GM23338 (cell line): ENCODE data around the gene HSD3B7. TPM values are rescaled to one million over a fixed set of nuclear protein-coding genes. Genes with fewer than 3 reads are reported as not detected.

ENCODE experiments used
- ATAC-seq: fragments of 200-7000 bp; cut with Tn5 transposase; 3 replicates; pipeline ENCODE4 v1.9.1; 2020
- DNase-seq: peaks from one replicate; pipeline ENCODE4 v3.0.0-alpha.2; 2015; ENCODE audit warnings: low spot score
- H2AFZ ChIP-seq: fragments of 200-600 bp; sonication (generic); 2 replicates; pipeline ENCODE4 v1.8.0; 2016; ENCODE audit warnings: antibody characterized with exemption, mild to moderate bottlenecking, moderate library complexity
- H3F3A ChIP-seq: fragments of 200-600 bp; sonication (generic); replicated peaks from 2 replicates; pipeline ENCODE4 v1.8.0; 2017; ENCODE audit warnings: antibody characterized with exemption, mixed run types, low read depth
- H3K27ac ChIP-seq: fragments of 200-600 bp; sonication (generic); 2 replicates; pipeline ENCODE4 v1.6.1; 2016; ENCODE audit warnings: low read depth
- H3K27me3 ChIP-seq: fragments of 200-600 bp; sonication (generic); 2 replicates; pipeline ENCODE4 v1.8.0; 2016; ENCODE audit warnings: mild to moderate bottlenecking, mixed run types, moderate library complexity; ENCODE audit not compliant: insufficient read depth
- H3K36me3 ChIP-seq: fragments of 200-600 bp; sonication (generic); 2 replicates; pipeline ENCODE4 v1.8.0; 2016; ENCODE audit warnings: mild to moderate bottlenecking; ENCODE audit not compliant: insufficient read depth
- H3K4me1 ChIP-seq: fragments of 200-600 bp; sonication (generic); 2 replicates; pipeline ENCODE4 v1.8.0; 2016; ENCODE audit warnings: mild to moderate bottlenecking, moderate library complexity; ENCODE audit not compliant: insufficient read depth
- H3K4me2 ChIP-seq: fragments of 200-600 bp; sonication (generic); 2 replicates; pipeline ENCODE4 v1.7.1; 2017; ENCODE audit warnings: mixed run types
- H3K4me3 ChIP-seq: fragments of 200-600 bp; sonication (generic); 2 replicates; pipeline ENCODE4 v1.6.1; 2016; ENCODE audit warnings: mixed run types
- H3K79me2 ChIP-seq: fragments of 200-600 bp; sonication (generic); replicated peaks from 2 replicates; pipeline ENCODE4 v1.8.0; 2017; ENCODE audit warnings: mild to moderate bottlenecking; ENCODE audit not compliant: insufficient read depth
- H3K9me2 ChIP-seq: fragments of 200-600 bp; sonication (generic); 2 replicates; pipeline ENCODE4 v1.8.0; 2017; ENCODE audit not compliant: insufficient read depth
- H4K20me1 ChIP-seq: fragments of 200-600 bp; sonication (generic); replicated peaks from 2 replicates; pipeline ENCODE4 v1.8.0; 2017; ENCODE audit warnings: mild to moderate bottlenecking; ENCODE audit not compliant: insufficient read depth
- H3K27ac Mint-ChIP-seq: 2 replicates; pipeline ENCODE4 v1.8.0; 2020; ENCODE audit warnings: inconsistent platforms, mild to moderate bottlenecking, moderate library complexity, mixed read lengths
- H3K27me3 Mint-ChIP-seq: 3 replicates; pipeline ENCODE4 v1.8.0; 2022; ENCODE audit warnings: low read depth, mild to moderate bottlenecking, moderate library complexity, mixed read lengths, inconsistent platforms; ENCODE audit not compliant: insufficient read depth, poor library complexity
- H3K36me3 Mint-ChIP-seq: 3 replicates; pipeline ENCODE4 v1.8.0; 2021; ENCODE audit warnings: low read depth, mild to moderate bottlenecking, inconsistent platforms, moderate library complexity, mixed read lengths
- H3K4me1 Mint-ChIP-seq: 3 replicates; pipeline ENCODE4 v1.8.0; 2020; ENCODE audit warnings: mild to moderate bottlenecking, inconsistent platforms, mixed read lengths
- H3K4me3 Mint-ChIP-seq: 3 replicates; pipeline ENCODE4 v1.8.0; 2021; ENCODE audit warnings: moderate library complexity, mild to moderate bottlenecking, inconsistent platforms, mixed read lengths
- H3K9me3 Mint-ChIP-seq: 3 replicates; pipeline ENCODE4 v1.8.0; 2020; ENCODE audit warnings: moderate library complexity, mild to moderate bottlenecking, inconsistent platforms, mixed read lengths
- CREB1 ChIP-seq: fragments of 250-450 bp; sonication (Bioruptor Pico); IDR thresholded peaks from 2 replicates; pipeline ENCODE4 v1.5.0; 2020; ENCODE audit warnings: low read depth, mild to moderate bottlenecking, moderate library complexity
- CTCF ChIP-seq, 2 experiments: fragments of 200-600 bp in 1 of 2; sonication (generic) in 1 of 2; conservative IDR thresholded peaks; 2 replicates each; pipeline versions ENCODE4 v1.5.1 to v1.6.1; 2016 to 2017; ENCODE audit warnings: antibody characterized with exemption in 2 of 2, low read depth in 2 of 2, mild to moderate bottlenecking in 2 of 2, moderate library complexity in 1 of 2
- ETS1 ChIP-seq: IDR thresholded peaks from 2 replicates; pipeline ENCODE4 v1.6.1; 2016; ENCODE audit warnings: antibody characterized with exemption
- EZH2 ChIP-seq: fragments of 200-600 bp; sonication (generic); IDR thresholded peaks from one replicate; pipeline ENCODE4 v1.8.0; 2017; ENCODE audit warnings: antibody characterized with exemption, mild to moderate bottlenecking, low read depth; ENCODE audit not compliant: unreplicated experiment
- EZH2phosphoT487 ChIP-seq: fragments of 200-600 bp; sonication (generic); IDR thresholded peaks from one replicate; pipeline ENCODE4 v1.8.1; 2018; ENCODE audit warnings: antibody characterized with exemption; ENCODE audit not compliant: unreplicated experiment
- JUNB ChIP-seq: IDR thresholded peaks from one replicate; pipeline ENCODE4 v1.6.1; 2016; ENCODE audit warnings: antibody characterized with exemption; ENCODE audit not compliant: unreplicated experiment
- NANOG ChIP-seq: IDR thresholded peaks from 2 replicates; pipeline ENCODE4 v1.6.1; 2016; ENCODE audit warnings: antibody characterized with exemption, borderline replicate concordance
- POLR2AphosphoS5 ChIP-seq: IDR thresholded peaks from 2 replicates; pipeline ENCODE4 v1.6.1; 2016; ENCODE audit warnings: antibody characterized with exemption, low read depth
- REST ChIP-seq: IDR thresholded peaks from one replicate; pipeline ENCODE4 v1.6.1; 2018; ENCODE audit warnings: antibody characterized with exemption; ENCODE audit not compliant: unreplicated experiment
- STAT1 ChIP-seq: IDR thresholded peaks from one replicate; pipeline ENCODE4 v1.6.1; 2016; ENCODE audit warnings: antibody characterized with exemption; ENCODE audit not compliant: unreplicated experiment
- ZNF331 ChIP-seq: fragments of 250-450 bp; sonication (Bioruptor Pico); IDR thresholded peaks from 2 replicates; pipeline ENCODE4 v1.5.0; 2020; ENCODE audit warnings: low read depth, mild to moderate bottlenecking, moderate library complexity
- ZNF462 ChIP-seq: fragments of 250-450 bp; sonication (Bioruptor Pico); IDR thresholded peaks from 2 replicates; pipeline ENCODE4 v1.5.0; 2020; ENCODE audit warnings: mild to moderate bottlenecking, moderate library complexity
- polyA plus RNA-seq: library from polyadenylated mRNA; unstranded; fragments of >200 nt; fragmentation: Nextera tagmentation; extraction: Ambion mirVana; gene quantifications from 2 replicates; pipeline ENCODE4 v1.2.1, GENCODE V29; 2016
- total RNA-seq: library from RNA; depleted of rRNA; stranded (reverse); fragments of >200 nt; shearing (Covaris generic); gene quantifications from 2 replicates; pipeline ENCODE4 v1.2.3, GENCODE V29; 2014

The HSD3B7 gene
- total and polyA plus RNA-seq, 2 experiments from 2014 or later = 4.3 to 12.2 TPM

- Mint-ChIP-seq H3K4me3 (no peak overlapping the region), H3K27ac (0 out of 2 replicates have a peak overlapping the region, but pooled peaks have one; percentile 19), H3K9me3 (no peaks in the 10 kb centered on the region), H3K27me3 (peaks cover 16% of the 10 kb centered on the region), H3K36me3 (no peaks in the 10 kb centered on the region), H3K4me1 (peaks cover 12% of the 10 kb centered on the region)
- Histone ChIP-seq H3K9me2 (no peaks in the 10 kb centered on the region), H4K20me1 (no peaks in the 10 kb centered on the region), H3K4me3 (no peak overlapping the region), H3K27ac (no peak overlapping the region), H3K36me3 (no peaks in the 10 kb centered on the region), H3F3A (peaks cover 13% of the 10 kb centered on the region; the same call in 1 of the 2 replicates), H2AFZ (no peak overlapping the region), H3K79me2 (no peaks in the 10 kb centered on the region), H3K27me3 (no peaks in the 10 kb centered on the region), H3K4me1 (peaks cover 21% of the 10 kb centered on the region), H3K4me2 (no peak overlapping the region)
- ATAC-seq (no peak), DNase-seq (no peak)
- TF ChIP-seq NANOG (no peak), REST (no peak), CTCF (conservative IDR thresholded peaks at IDR 0.05; ENCODE audit: low read depth in 2 of 2) (no peak), ETS1 (no peak), POLR2AphosphoS5 (no peak), JUNB (no peak), STAT1 (no peak), ZNF462 (CRISPR knock-in tag) (no peak), ZNF331 (CRISPR knock-in tag) (no peak), CREB1 (CRISPR knock-in tag) (no peak), EZH2 (no peak), EZH2phosphoT487 (no peak)
These were observed 8.2 kb downstream of the HSD3B7 start for GRCh38 chr16:30992931-30993816.
